HG03442 (cell line): ENCODE data around the gene COL11A2.

ENCODE experiments used
- ATAC-seq: cut with Tn5 transposase; IDR thresholded peaks from one replicate; pipeline ENCODE4 v1.9.1; 2021; ENCODE audit warnings: mild to moderate bottlenecking, moderate library complexity; ENCODE audit not compliant: unreplicated experiment

Gene COL11A2

DNA sequence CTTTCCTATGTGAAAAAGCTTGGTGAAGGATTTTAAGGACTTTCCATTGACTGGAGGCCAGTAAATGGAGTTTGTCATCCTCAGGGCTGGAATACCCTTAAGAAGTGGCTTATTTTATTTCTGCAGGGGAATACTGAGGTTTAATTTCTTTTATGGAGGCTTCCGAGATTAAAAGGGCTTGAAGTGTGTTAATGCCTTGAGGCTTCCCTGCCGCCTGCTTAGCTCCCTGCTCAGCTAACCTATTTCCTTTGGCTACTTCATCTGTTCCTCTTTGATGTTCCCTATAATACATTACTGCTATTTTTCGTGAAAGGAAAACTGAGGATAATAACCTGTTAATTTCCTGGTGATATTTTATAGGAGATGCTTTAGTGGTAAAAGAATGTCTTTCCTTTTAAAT is 72.3 kb downstream of the COL11A2 start:
- no peak for ATAC-seq

DNA sequence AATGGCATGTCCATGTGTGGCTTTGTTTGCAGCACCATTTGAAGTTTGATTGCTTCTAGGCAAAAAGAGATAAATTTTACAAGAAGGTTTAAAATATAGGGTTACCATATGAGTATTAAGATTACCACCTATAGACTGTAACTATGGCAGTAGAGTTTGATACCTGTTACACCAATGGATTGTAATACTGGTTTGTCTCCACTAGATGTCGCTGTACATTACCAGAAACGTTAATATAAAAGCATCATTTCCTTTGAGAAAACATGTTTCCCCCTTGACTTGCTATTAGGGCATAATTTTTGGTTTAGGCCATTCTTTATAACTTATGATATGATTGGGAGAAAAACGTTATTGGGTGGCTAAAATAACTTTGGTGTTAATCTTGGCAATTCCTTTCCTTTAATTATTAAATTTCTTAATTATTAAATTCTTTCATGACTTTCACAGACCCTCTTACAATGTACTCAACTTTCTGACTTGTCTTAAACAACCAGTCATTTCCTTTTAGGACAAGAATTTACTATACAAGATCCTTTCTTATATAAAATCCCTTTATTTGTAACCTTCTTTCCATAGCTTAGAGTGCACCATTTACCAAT is 73.6 kb downstream of the COL11A2 start:
- ATAC-seq, result no peak

DNA sequence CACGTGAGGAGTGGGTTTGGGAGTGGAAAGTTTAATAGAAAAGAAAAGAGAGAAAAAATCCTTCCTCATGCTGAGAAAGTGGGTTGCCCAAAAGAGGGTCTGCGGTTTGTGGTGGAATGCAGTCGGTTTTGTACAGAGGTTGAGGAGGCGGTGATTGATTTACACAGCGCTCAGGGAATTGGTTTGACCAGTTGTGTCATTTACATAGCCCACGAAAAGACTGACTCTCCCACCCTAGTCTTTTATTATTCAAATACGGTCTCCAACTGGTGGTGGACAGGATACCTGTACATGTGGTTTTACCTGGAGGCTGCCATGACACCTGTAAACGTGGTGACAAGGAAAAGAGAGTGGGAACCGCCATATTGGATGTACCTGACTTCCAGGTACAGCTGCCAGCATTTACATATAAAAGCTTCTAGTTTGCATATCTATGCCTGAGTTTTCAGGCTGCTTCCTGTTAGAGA is 74.4 kb downstream of the COL11A2 start:
- ATAC-seq, result no peak

DNA sequence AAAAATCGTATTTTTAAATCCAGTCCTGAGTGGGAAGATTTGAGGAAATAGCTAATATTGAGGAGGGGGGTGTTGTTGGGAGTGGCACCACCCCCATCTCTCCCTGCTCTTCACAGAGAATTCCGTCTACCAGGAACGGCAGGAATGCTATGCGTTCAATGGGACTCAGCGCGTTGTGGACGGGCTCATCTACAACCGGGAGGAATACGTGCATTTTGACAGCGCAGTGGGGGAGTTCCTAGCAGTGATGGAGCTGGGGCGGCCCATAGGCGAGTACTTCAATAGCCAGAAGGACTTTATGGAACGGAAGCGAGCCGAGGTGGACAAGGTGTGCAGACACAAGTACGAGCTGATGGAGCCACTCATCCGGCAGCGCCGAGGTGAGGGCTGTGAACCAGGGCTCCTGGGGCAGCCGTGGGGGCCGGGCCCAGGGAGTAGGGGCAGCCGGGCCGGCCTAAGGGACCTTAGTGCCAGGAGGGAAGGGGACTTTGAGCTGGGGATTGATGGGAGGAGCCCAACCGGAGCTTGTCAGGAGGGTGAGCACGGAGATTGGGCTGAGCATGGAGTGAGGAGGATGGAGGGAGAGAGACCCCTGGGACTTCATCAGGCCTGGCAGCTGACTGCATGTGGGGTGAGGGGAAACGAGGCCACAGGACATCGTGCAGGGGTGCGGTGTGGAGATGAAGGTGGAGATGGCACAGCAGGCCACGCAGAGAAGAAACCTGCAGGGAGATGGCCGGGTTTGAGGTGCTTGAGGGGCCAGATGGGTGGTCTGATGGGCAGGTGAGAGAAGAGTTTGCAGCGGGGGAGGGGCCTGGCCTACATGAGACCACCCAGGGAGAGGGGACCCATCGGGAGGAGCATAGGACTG is 75.2 kb downstream of the COL11A2 start:
- ATAC-seq, result no peak

DNA sequence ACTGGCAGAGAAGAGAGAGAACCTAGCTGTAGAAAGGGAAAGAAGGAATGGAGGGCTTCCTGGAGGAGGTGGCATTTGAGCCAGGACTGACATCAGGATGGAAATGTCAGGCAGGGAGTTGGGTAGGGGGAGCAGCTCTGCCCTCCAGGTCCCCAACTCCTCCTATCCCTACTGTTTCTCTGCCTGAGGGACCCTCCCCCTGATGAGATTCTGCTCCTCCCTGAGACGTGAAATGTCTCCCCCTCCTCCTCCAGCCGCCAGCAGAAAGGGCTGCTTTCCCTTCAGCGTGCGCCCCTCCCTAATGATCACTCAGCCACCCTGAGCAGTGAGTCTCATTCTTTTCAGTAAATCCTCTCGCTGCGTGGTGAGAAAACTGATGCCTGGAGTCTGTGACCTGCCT is 75.8 kb downstream of the COL11A2 start:
- no peak for ATAC-seq

DNA sequence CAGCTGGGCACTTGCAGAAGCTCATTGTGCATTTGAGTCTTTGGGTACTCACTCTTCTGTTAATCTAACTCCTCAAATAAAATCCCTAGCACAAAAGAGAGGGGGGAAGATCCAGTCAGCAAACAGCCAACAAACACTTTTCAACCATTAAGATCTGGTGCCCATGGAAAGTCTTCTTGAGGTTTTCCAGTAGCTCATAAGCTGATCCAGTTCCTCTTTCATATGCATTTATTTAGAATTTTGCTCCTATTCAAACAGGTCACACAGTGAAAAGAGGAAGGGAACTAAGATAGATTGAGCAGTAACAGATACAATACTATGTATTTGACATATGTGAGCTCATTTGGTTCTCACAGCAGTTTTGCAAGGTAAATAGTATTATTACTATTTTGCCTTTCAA is 77.9 kb downstream of the COL11A2 start:
- no peak for ATAC-seq

DNA sequence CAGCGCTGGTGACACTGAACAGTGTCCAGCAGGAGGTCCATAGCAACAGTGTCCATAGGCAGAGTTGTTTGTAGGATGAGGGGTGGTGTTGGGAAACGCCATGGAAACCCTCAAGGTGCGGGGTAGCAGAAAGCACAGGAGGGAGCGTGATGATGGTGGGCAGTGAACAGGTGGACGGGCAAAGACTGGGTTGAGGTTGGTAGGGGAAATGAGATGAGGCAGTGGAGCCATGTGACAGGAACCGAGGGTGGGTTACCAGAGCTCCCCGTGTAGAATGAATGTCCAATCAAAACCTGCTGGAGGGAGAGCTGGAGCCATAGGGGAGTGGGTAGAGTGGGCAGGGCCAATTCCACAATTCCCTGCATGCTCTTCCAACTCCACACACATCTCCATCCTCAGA is 78.5 kb downstream of the COL11A2 start:
- ATAC-seq, result no peak
